Calu3 (cell line): ENCODE measurements around the gene TMEM101. TPM values are rescaled to one million over a fixed set of nuclear protein-coding genes. Genes with fewer than 3 reads are reported as not detected.
A peak's percentile ranks its signal among the peaks of the same experiment; 100 is the strongest.

ENCODE experiments used
- BruUV-seq: library from RNA; stranded (reverse); fragments of 400-500 nt; replicated peaks from 2 replicates; lab custom pipeline; 2021; lab: Mats Ljungman, UMichigan
- CTCF ChIA-PET: fragments of 300-600 bp; sonication (Branson Sonifier 250); formaldehyde crosslinking; loops from one replicate; lab custom pipeline; 2022; ENCODE audit warnings: antibody characterized with exemption; lab: Charles Lee
- DNase-seq: peaks from one replicate; pipeline ENCODE4 v3.0.0; 2022
- H3K27ac Mint-ChIP-seq: one replicate; pipeline ENCODE4 v1.8.0; 2022; ENCODE audit warnings: mixed read lengths; ENCODE audit not compliant: unreplicated experiment
- H3K27me3 Mint-ChIP-seq: one replicate; pipeline ENCODE4 v1.8.0; 2022; ENCODE audit warnings: mixed read lengths; ENCODE audit not compliant: unreplicated experiment
- H3K36me3 Mint-ChIP-seq: one replicate; pipeline ENCODE4 v1.8.0; 2022; ENCODE audit warnings: mild to moderate bottlenecking, moderate library complexity, mixed read lengths; ENCODE audit not compliant: insufficient read depth, unreplicated experiment
- H3K4me1 Mint-ChIP-seq: one replicate; pipeline ENCODE4 v1.8.0; 2022; ENCODE audit warnings: mild to moderate bottlenecking, low read depth, mixed read lengths; ENCODE audit not compliant: unreplicated experiment
- H3K4me3 Mint-ChIP-seq: one replicate; pipeline ENCODE4 v1.8.0; 2022; ENCODE audit warnings: mild to moderate bottlenecking, low read depth, moderate library complexity, mixed read lengths; ENCODE audit not compliant: unreplicated experiment
- H3K9me3 Mint-ChIP-seq: one replicate; pipeline ENCODE4 v1.8.0; 2022; ENCODE audit warnings: low read depth, mixed read lengths; ENCODE audit not compliant: unreplicated experiment
- intact Hi-C: fragments of 100-400 bp; cut with micrococcal nuclease; formaldehyde crosslinking; loops from one replicate; pipeline ENCODE4 v1.10.0; 2022; ENCODE audit not compliant: unreplicated experiment
- total RNA-seq: library from RNA; stranded (reverse); gene quantifications from 2 replicates; pipeline ENCODE4 v1.2.3, GENCODE V29; 2022
- TF ChIP-seq, protein P1 (sequence below): fragments of 200-600 bp; IDR thresholded peaks from one replicate; pipeline ENCODE4 v1.8.0; 2022; ENCODE audit warnings: antibody characterized with exemption; ENCODE audit not compliant: unreplicated experiment

The TMEM101 gene
- total RNA-seq, 1 experiment from 2014 or later = 43.8 TPM

DNA sequence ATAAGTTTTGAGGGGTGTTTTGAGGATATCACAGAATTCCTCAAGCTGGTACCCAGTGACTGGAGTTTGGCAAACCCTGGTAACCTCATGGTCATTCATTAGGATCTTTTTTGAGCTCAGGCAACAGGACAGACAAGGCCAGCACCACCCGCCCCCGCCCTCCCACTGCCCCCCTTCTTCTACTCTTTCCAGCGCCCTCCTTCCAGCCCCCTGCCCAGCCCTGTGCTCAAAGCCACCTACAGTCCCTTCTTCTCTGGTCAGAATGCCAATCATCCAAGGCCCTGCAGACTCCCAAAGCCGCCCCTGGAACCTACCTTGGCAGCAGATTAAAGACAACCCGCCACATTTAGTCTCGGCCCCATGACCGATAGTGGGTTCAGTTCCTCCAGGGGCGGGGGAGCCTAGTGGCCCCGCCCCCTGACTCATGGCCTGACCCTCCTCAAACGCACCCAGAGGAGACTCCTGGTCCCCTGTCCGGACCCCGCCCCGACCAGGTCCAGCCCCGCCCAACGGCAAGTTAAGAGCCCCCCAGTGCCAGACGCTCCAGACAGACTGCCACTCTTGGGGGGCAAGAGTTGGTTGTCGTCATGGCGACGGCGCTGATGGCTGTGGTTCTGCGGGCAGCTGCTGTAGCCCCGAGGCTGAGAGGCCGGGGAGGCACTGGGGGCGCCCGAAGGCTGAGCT, 10.5 kb downstream of the TMEM101 start, which contains the start of gene NAGS:
Gene NAGS, plus strand, starts transcription at position 546 of the 684 bp plus-strand sequence. Its CDS starts 42 bp downstream, at position 588.
- TF ChIP-seq, protein P1, sequence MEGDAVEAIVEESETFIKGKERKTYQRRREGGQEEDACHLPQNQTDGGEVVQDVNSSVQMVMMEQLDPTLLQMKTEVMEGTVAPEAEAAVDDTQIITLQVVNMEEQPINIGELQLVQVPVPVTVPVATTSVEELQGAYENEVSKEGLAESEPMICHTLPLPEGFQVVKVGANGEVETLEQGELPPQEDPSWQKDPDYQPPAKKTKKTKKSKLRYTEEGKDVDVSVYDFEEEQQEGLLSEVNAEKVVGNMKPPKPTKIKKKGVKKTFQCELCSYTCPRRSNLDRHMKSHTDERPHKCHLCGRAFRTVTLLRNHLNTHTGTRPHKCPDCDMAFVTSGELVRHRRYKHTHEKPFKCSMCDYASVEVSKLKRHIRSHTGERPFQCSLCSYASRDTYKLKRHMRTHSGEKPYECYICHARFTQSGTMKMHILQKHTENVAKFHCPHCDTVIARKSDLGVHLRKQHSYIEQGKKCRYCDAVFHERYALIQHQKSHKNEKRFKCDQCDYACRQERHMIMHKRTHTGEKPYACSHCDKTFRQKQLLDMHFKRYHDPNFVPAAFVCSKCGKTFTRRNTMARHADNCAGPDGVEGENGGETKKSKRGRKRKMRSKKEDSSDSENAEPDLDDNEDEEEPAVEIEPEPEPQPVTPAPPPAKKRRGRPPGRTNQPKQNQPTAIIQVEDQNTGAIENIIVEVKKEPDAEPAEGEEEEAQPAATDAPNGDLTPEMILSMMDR = no peak
- H3K4me1 Mint-ChIP-seq = peaks cover 27% of the 10 kb centered on the region
- peaks cover 34% of the 10 kb centered on the region for H3K36me3 Mint-ChIP-seq
- CTCF ChIA-PET = interaction anchor here (0.5 kb wide), 1 partner anchor 34 kb away, joined by 3 read pairs; no protein-coding TSS in a partner anchor
- BruUV-seq = no TSS peak
- H3K27me3 Mint-ChIP-seq = peaks cover 48% of the 10 kb centered on the region
- no peak within 1 kb of the TSS for H3K27ac Mint-ChIP-seq
- H3K4me3 Mint-ChIP-seq = peak within 1 kb of the TSS; percentile 80
- no peaks in the 10 kb centered on the region for H3K9me3 Mint-ChIP-seq
- intact Hi-C loops = no loop called here
- peak; percentile 27 for DNase-seq

DNA sequence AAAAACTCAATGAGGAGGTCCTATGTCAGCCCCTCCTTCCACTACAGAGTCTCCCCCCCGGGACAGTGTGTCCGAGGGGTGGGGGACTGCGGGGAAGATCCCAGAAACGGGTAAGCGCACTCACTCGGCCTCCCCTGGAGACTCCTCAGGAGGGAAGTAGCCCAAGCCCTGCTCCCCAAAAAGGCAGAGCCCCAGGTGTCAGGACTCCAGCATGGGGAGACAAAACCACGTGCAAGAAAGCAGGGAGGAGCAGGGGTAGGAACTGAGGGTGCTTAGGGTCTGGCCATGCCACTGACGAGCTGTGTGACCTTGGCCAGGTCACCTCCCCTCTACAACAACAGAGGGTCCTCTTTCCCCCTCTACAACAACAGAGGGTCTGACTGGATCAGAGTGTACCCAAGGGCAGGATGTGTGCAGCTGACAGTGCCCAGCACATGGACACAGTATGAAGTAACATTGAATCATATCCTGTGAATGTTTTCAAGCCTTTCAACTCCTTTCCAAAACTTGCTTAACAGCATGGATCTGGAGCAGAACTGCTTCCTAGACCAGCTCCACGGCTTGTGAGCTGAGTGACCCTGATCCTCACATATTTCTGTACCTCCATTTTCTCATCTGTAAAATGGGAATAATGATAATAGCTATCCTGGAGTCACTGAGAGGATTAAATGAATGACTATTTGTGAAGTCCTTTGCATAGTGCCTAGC, 12.5 kb downstream of the TMEM101 start:
- Mint-ChIP-seq H3K27me3 (peaks cover 48% of the 10 kb centered on the region), H3K4me3 (no peak overlapping the region), H3K4me1 (peaks cover 18% of the 10 kb centered on the region), H3K27ac (peak overlapping the region; percentile 10), H3K9me3 (no peaks in the 10 kb centered on the region), H3K36me3 (peaks cover 16% of the 10 kb centered on the region)
- CTCF ChIA-PET = interaction anchor here (0.7 kb wide), 1 partner anchor 92 kb away, joined by 3 read pairs; no protein-coding TSS in a partner anchor
- intact Hi-C loops = no loop called here
- TF ChIP-seq, protein P1 = no peak
- DNase-seq = no peak
- BruUV-seq = no TSS peak

DNA sequence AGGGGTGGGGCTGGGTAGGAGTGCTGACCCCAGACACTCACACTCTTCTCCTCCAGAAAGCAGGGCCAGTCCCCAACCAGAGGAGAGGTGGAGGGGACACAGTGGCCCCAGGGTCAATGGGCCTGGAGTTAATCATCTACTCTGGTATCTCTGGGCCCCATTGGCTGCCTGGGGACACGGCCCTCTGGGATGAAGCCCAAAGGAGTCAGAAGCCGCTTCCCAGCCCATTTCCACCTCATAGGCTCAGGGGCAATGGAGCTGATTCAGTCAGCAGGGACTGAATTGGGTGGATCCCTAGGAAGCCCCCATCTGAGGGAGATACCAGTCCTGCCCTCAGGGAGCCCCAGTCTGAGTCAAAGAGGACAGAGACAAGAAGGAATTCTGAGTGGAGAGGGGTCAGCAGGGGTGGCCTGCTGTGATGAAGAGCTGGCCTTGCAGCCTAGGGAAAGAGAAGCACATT, 13.3 kb downstream of the TMEM101 start:
- H3K9me3 Mint-ChIP-seq = no peaks in the 10 kb centered on the region
- CTCF ChIA-PET = interaction anchor here (0.8 kb wide), 1 partner anchor 57 kb away, joined by 4 read pairs; no protein-coding TSS in a partner anchor
- intact Hi-C loops = no loop called here
- H3K36me3 Mint-ChIP-seq = peaks cover 8% of the 10 kb centered on the region
- peaks cover 18% of the 10 kb centered on the region for H3K4me1 Mint-ChIP-seq
- TF ChIP-seq, protein P1 = no peak
- DNase-seq = no peak
- peak overlapping the region; percentile 10 for H3K27ac Mint-ChIP-seq
- BruUV-seq = no TSS peak
- H3K4me3 Mint-ChIP-seq = no peak overlapping the region
- peaks cover 45% of the 10 kb centered on the region for H3K27me3 Mint-ChIP-seq

DNA sequence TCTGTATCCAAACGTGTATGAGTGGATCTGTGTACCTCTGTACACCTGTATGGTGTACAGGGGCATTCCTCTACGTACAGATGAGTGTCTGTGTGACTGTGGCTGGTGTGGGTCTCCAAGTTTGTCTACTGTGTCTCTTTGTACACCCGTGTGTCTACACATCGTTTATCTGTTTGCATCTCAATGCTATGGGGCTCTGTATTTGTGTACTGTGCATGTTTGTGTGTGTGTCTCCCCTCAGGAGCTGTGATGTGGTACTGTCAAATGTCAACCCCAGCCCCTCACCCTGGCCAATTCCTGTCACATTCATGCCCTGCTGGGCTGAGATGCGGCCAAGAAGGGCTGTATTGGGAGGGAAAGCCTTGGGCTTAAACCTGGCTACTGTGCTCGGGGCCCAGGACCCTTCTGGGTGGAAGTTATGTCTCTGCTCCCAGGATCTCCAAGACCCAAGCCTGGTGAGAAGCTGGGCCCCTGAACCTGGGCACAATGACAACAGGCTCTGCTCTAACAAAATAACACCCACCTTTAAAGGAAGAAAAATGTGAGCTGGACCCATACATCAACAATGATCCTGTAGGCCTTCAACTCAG, 13.8 kb downstream of the TMEM101 start:
- no peaks in the 10 kb centered on the region for H3K9me3 Mint-ChIP-seq
- CTCF ChIA-PET = interaction anchor here (0.8 kb wide), 1 partner anchor 57 kb away, joined by 4 read pairs; no protein-coding TSS in a partner anchor
- TF ChIP-seq, protein P1 = no peak
- no TSS peak for BruUV-seq
- H3K36me3 Mint-ChIP-seq = peaks cover 2% of the 10 kb centered on the region
- no peak overlapping the region for H3K4me3 Mint-ChIP-seq
- H3K4me1 Mint-ChIP-seq = peaks cover 12% of the 10 kb centered on the region
- peaks cover 39% of the 10 kb centered on the region for H3K27me3 Mint-ChIP-seq
- intact Hi-C loops = no loop called here
- DNase-seq = no peak
- no peak overlapping the region for H3K27ac Mint-ChIP-seq
